ENCODE measurements around the gene MAP3K7CL. TPM values are rescaled to one million over a fixed set of nuclear protein-coding genes. Genes with fewer than 3 reads are reported as not detected.

The MAP3K7CL gene
- total RNA-seq, 1 donor from 2014 or later, result 11.4 TPM

- ATAC-seq (ENCODE audit: low read depth) (no peak), DNase-seq (no peak)
- no peaks in the 10 kb centered on the region for H3K36me3 Mint-ChIP-seq (ENCODE audit: low read depth)
- no peak for TF ChIP-seq CTCF (IDR thresholded peaks at IDR 0.05)
- H3K27me3 Mint-ChIP-seq, result no peaks in the 10 kb centered on the region
- H3K4me1 Mint-ChIP-seq, result peaks cover 5% of the 10 kb centered on the region
- ChIA-PET POLR2A (no interaction called here), CTCF (no interaction called here)
- no peak overlapping the region for H3K4me3 Mint-ChIP-seq
- intact Hi-C loops (cut with micrococcal nuclease), result loop anchor here (5.0 kb wide), 1 partner anchor 33 kb away; no protein-coding TSS in a partner anchor
- no peaks in the 10 kb centered on the region for H3K9me3 Mint-ChIP-seq
- H3K27ac Mint-ChIP-seq, result no peak overlapping the region
These were observed 14.4 kb downstream of the MAP3K7CL start for GRCh38 chr21:29144736-29145353.

GRCh38 chr21:29145354-29145782, 14.9 kb downstream of the MAP3K7CL start:
- H3K27me3 Mint-ChIP-seq, result no peaks in the 10 kb centered on the region

GRCh38 chr21:29145852-29146453, 15.5 kb downstream of the MAP3K7CL start:
- POLR2A ChIA-PET, result no interaction called here
- H3K27me3 Mint-ChIP-seq, result no peaks in the 10 kb centered on the region
- peaks cover 7% of the 10 kb centered on the region for H3K36me3 Mint-ChIP-seq (ENCODE audit: low read depth)
- no peak for DNase-seq
- CTCF ChIA-PET, result no interaction called here
- no peaks in the 10 kb centered on the region for H3K9me3 Mint-ChIP-seq
- H3K4me3 Mint-ChIP-seq, result no peak overlapping the region
- no peak for ATAC-seq (ENCODE audit: low read depth)
- no peak overlapping the region for H3K27ac Mint-ChIP-seq
- intact Hi-C loops (cut with micrococcal nuclease), result loop anchor here (5.0 kb wide), 1 partner anchor 34 kb away; no protein-coding TSS in a partner anchor
- peaks cover 5% of the 10 kb centered on the region for H3K4me1 Mint-ChIP-seq
- no peak for TF ChIP-seq CTCF (IDR thresholded peaks at IDR 0.05)

More at GRCh38 chr21:29145354-29145782, 14.9 kb downstream of the MAP3K7CL start:
- ChIA-PET CTCF (no interaction called here), POLR2A (no interaction called here)
- H3K4me3 Mint-ChIP-seq, result no peak overlapping the region
- ATAC-seq (ENCODE audit: low read depth), result no peak
- no peak for DNase-seq
- peaks cover 5% of the 10 kb centered on the region for H3K4me1 Mint-ChIP-seq
- TF ChIP-seq CTCF (IDR thresholded peaks at IDR 0.05), result no peak
- peaks cover 3% of the 10 kb centered on the region for H3K36me3 Mint-ChIP-seq (ENCODE audit: low read depth)
- H3K27ac Mint-ChIP-seq, result no peak overlapping the region
- no peaks in the 10 kb centered on the region for H3K9me3 Mint-ChIP-seq
- intact Hi-C loops (cut with micrococcal nuclease), result loop anchor here (5.0 kb wide), 1 partner anchor 33 kb away; no protein-coding TSS in a partner anchor

GRCh38 chr21:29146726-29147125, 16.3 kb downstream of the MAP3K7CL start:
- TF ChIP-seq CTCF (IDR thresholded peaks at IDR 0.05), result no peak
- H3K4me1 Mint-ChIP-seq, result peaks cover 5% of the 10 kb centered on the region
- H3K9me3 Mint-ChIP-seq, result no peaks in the 10 kb centered on the region
- H3K27me3 Mint-ChIP-seq, result no peaks in the 10 kb centered on the region
- ATAC-seq (ENCODE audit: low read depth) (no peak), DNase-seq (no peak)
- H3K4me3 Mint-ChIP-seq, result no peak overlapping the region
- H3K36me3 Mint-ChIP-seq (ENCODE audit: low read depth), result peaks cover 7% of the 10 kb centered on the region
- ChIA-PET POLR2A (no interaction called here), CTCF (no interaction called here)
- H3K27ac Mint-ChIP-seq, result no peak overlapping the region
- intact Hi-C loops (cut with micrococcal nuclease), result loop anchor here (5.0 kb wide), 1 partner anchor 34 kb away; no protein-coding TSS in a partner anchor

GRCh38 chr21:29148530-29148929, 18.1 kb downstream of the MAP3K7CL start:
- no peak for TF ChIP-seq CTCF (IDR thresholded peaks at IDR 0.05)
- ChIA-PET POLR2A (no interaction called here), CTCF (interaction anchor here (0.6 kb wide), 1 partner anchor 702 kb away, joined by 3 read pairs; no protein-coding TSS in a partner anchor)
- ATAC-seq (ENCODE audit: low read depth), result no peak
- no peaks in the 10 kb centered on the region for H3K27me3 Mint-ChIP-seq
- H3K4me3 Mint-ChIP-seq, result no peak overlapping the region
- H3K36me3 Mint-ChIP-seq (ENCODE audit: low read depth), result peaks cover 13% of the 10 kb centered on the region
- H3K27ac Mint-ChIP-seq, result no peak overlapping the region
- H3K9me3 Mint-ChIP-seq, result no peaks in the 10 kb centered on the region
- intact Hi-C loops (cut with micrococcal nuclease), result loop anchor here (5.0 kb wide), 1 partner anchor 36 kb away; no protein-coding TSS in a partner anchor
- DNase-seq, result no peak
- peaks cover 5% of the 10 kb centered on the region for H3K4me1 Mint-ChIP-seq
